Chondrocyte (in vitro differentiated cells): ENCODE data around the gene ZNRF4. TPM values are rescaled to one million over a fixed set of nuclear protein-coding genes. Genes with fewer than 3 reads are reported as not detected.

ENCODE experiments used
- DNase-seq: peaks from one replicate; pipeline ENCODE4 v3.0.0; 2021; ENCODE audit warnings: mixed read lengths, low spot score
- H3K27ac Mint-ChIP-seq: one replicate; pipeline ENCODE4 v1.8.0; 2021; ENCODE audit warnings: mild to moderate bottlenecking, moderate library complexity, mixed read lengths; ENCODE audit not compliant: unreplicated experiment
- H3K27me3 Mint-ChIP-seq: 2 replicates; pipeline ENCODE4 v1.8.0; 2021; ENCODE audit warnings: low read depth, mixed read lengths
- H3K36me3 Mint-ChIP-seq: 2 replicates; pipeline ENCODE4 v1.8.0; 2021; ENCODE audit warnings: low read depth, mixed read lengths
- H3K4me1 Mint-ChIP-seq: 2 replicates; pipeline ENCODE4 v1.8.0; 2021; ENCODE audit warnings: low read depth, mild to moderate bottlenecking, mixed read lengths
- H3K4me3 Mint-ChIP-seq: one replicate; pipeline ENCODE4 v1.8.0; 2021; ENCODE audit warnings: mild to moderate bottlenecking, moderate library complexity, mixed read lengths; ENCODE audit not compliant: unreplicated experiment
- H3K9me3 Mint-ChIP-seq: 2 replicates; pipeline ENCODE4 v1.8.0; 2021; ENCODE audit warnings: low read depth, mixed read lengths
- CTCF ChIP-seq: fragments of 200-600 bp; sonication (generic); IDR thresholded peaks from 2 replicates; pipeline ENCODE4 v1.5.0; 2021; ENCODE audit warnings: antibody characterized with exemption, mild to moderate bottlenecking, moderate library complexity
- total RNA-seq: library from RNA; stranded (reverse); gene quantifications from 3 replicates; pipeline ENCODE4 v1.2.1, GENCODE V29; 2021

ZNRF4 gene
- total RNA-seq, 1 donor from 2014 or later = not detected

- TF ChIP-seq CTCF = peak; percentile 22
- peaks cover 27% of the 10 kb centered on the region for H3K9me3 Mint-ChIP-seq
- H3K36me3 Mint-ChIP-seq = peaks cover 9% of the 10 kb centered on the region
- DNase-seq = no peak
- H3K27ac Mint-ChIP-seq = no peak overlapping the region
- no peaks in the 10 kb centered on the region for H3K4me1 Mint-ChIP-seq
- no peak overlapping the region for H3K4me3 Mint-ChIP-seq
- H3K27me3 Mint-ChIP-seq = peaks cover 19% of the 10 kb centered on the region
Measured at GRCh38 chr19:5504114-5504513, 48.9 kb downstream of the ZNRF4 start.

Other genes starting within 250 kb of the ZNRF4 start
- 129 to 133 TPM (median 130 TPM) in 3 replicates for gene PTPRS, start 114.6 kb upstream of the ZNRF4 start, total RNA-seq
- gene TINCR, start 112.5 kb downstream of the ZNRF4 start, total RNA-seq = 1.7 to 17.0 TPM (median 2.0 TPM) in 3 replicates
- 48.2 to 62.7 TPM (median 49.2 TPM) in 3 replicates for gene SAFB2, start 167.4 kb downstream of the ZNRF4 start, total RNA-seq
- 56.6 to 77.1 TPM (median 58.3 TPM) in 3 replicates for gene SAFB, start 167.7 kb downstream of the ZNRF4 start, total RNA-seq
- gene MICOS13, start 225.1 kb downstream of the ZNRF4 start, total RNA-seq = 61.0 to 66.6 TPM (median 65.3 TPM) in 3 replicates
- gene HSD11B1L, start 225.6 kb downstream of the ZNRF4 start, total RNA-seq = 7.2 to 9.9 TPM (median 9.9 TPM) in 3 replicates
- gene RPL36, start 234.9 kb downstream of the ZNRF4 start, total RNA-seq = 537 to 578 TPM (median 548 TPM) in 3 replicates